ENCODE measurements around the gene HEPN1. TPM values are rescaled to one million over a fixed set of nuclear protein-coding genes. Genes with fewer than 3 reads are reported as not detected.
A peak's percentile ranks its signal among the peaks of the same experiment; 100 is the strongest.

Gene HEPN1
- total and polyA plus RNA-seq, 10 of the 15 experiments (the other 5 are each of a cell fraction or from before 2014, with no cell fraction given) = not detected

- TF ChIP-seq RELB (IDR thresholded peaks at IDR 0.05; ENCODE audit: low read depth) (peak; percentile 45; the same call in 1 of the 2 replicates), PBX3 (IDR thresholded peaks at IDR 0.05; ENCODE audit: insufficient replicate concordance, low read depth, low read length) (no peak), MEF2A (IDR thresholded peaks at IDR 0.05; ENCODE audit: insufficient read depth, low read depth, low read length) (no peak), FOXM1 (IDR thresholded peaks at IDR 0.05; ENCODE audit: low read depth, low read length) (no peak), YY1 (IDR thresholded peaks at IDR 0.05; ENCODE audit: low read depth, low read length) (peak; percentile 78), MYC (IDR thresholded peaks at IDR 0.05; ENCODE audit: insufficient read depth, insufficient read length, insufficient replicate concordance, low read length, severe bottlenecking) (no peak), E2F8 (IDR thresholded peaks at IDR 0.05; ENCODE audit: low read depth, partially characterized antibody) (peak; percentile 19), ZBTB4 (CRISPR knock-in tag; IDR thresholded peaks at IDR 0.05) (0 out of 2 replicates have a peak, but pooled peaks have one; percentile 21), NFYA (IDR thresholded peaks at IDR 0.05; ENCODE audit: borderline replicate concordance, low read depth, low read length) (no peak), EED (IDR thresholded peaks at IDR 0.05; ENCODE audit: low read depth) (peak; percentile 63), ZNF384 (IDR thresholded peaks at IDR 0.05; ENCODE audit: borderline replicate concordance, low read depth, low read length) (no peak), KAT2A (conservative IDR thresholded peaks at IDR 0.05; ENCODE audit: control insufficient read depth, low read depth, low read length) (no peak), CBX3 (IDR thresholded peaks at IDR 0.05; ENCODE audit: borderline replicate concordance, low read depth) (no peak), IRF4 (IDR thresholded peaks at IDR 0.05; ENCODE audit: low read depth, low read length) (no peak), BCLAF1 (IDR thresholded peaks at IDR 0.05) (no peak), HDAC6 (IDR thresholded peaks at IDR 0.05; ENCODE audit: unreplicated experiment) (no peak)
These were observed 34.9 kb downstream of the HEPN1 start, which contains the start of gene CCDC15 (continued) for GRCh38 chr11:124953753-124954589.

Data from GM12878 (cell line).